ENCODE data around the gene BMP5. TPM values are rescaled to one million over a fixed set of nuclear protein-coding genes. Genes with fewer than 3 reads are reported as not detected.

BMP5 gene
- total RNA-seq, 2 experiments from 2014 or later, result not detected

- Mint-ChIP-seq H3K4me1 (ENCODE audit: low read depth) (no peaks in the 10 kb centered on the region), H3K27ac (no peak overlapping the region), H3K27me3 (ENCODE audit: low read depth) (no peaks in the 10 kb centered on the region), H3K36me3 (ENCODE audit: low read depth) (no peaks in the 10 kb centered on the region), H3K4me3 (no peak overlapping the region), H3K9me3 (peaks cover 7% of the 10 kb centered on the region)
- intact Hi-C loops (cut with micrococcal nuclease), result no loop called here
- CTCF ChIA-PET, result no interaction called here
- no peak for DNase-seq
Observed at GRCh38 chr6:55897346-55897745, 22.0 kb upstream of the BMP5 start.

- no peak overlapping the region for H3K4me3 Mint-ChIP-seq
Observed at GRCh38 chr6:55895972-55896730, 20.8 kb upstream of the BMP5 start.

GRCh38 chr6:55892749-55893357 is 17.5 kb upstream of the BMP5 start:
- H3K27me3 Mint-ChIP-seq (ENCODE audit: low read depth), result no peaks in the 10 kb centered on the region
- H3K4me1 Mint-ChIP-seq (ENCODE audit: low read depth), result no peaks in the 10 kb centered on the region
- H3K9me3 Mint-ChIP-seq, result peaks cover 7% of the 10 kb centered on the region
- no peak overlapping the region for H3K4me3 Mint-ChIP-seq
- H3K36me3 Mint-ChIP-seq (ENCODE audit: low read depth), result no peaks in the 10 kb centered on the region
- no peak overlapping the region for H3K27ac Mint-ChIP-seq
- intact Hi-C loops (cut with micrococcal nuclease), result no loop called here
- no peak for DNase-seq
- CTCF ChIA-PET, result no interaction called here

More at GRCh38 chr6:55895972-55896730, 20.8 kb upstream of the BMP5 start:
- Mint-ChIP-seq H3K27me3 (ENCODE audit: low read depth) (no peaks in the 10 kb centered on the region), H3K36me3 (ENCODE audit: low read depth) (no peaks in the 10 kb centered on the region), H3K4me1 (ENCODE audit: low read depth) (no peaks in the 10 kb centered on the region), H3K27ac (no peak overlapping the region), H3K9me3 (peaks cover 9% of the 10 kb centered on the region)
- CTCF ChIA-PET, result interaction anchor here (0.6 kb wide), 1 partner anchor 220 kb away, joined by 4 read pairs; no protein-coding TSS in a partner anchor
- DNase-seq, result no peak
- intact Hi-C loops (cut with micrococcal nuclease), result no loop called here

GRCh38 chr6:55888917-55889316 is 13.5 kb upstream of the BMP5 start:
- CTCF ChIA-PET, result no interaction called here
- intact Hi-C loops (cut with micrococcal nuclease), result no loop called here
- Mint-ChIP-seq H3K9me3 (peaks cover 4% of the 10 kb centered on the region), H3K4me1 (ENCODE audit: low read depth) (no peaks in the 10 kb centered on the region), H3K27ac (no peak overlapping the region), H3K4me3 (no peak overlapping the region), H3K36me3 (ENCODE audit: low read depth) (no peaks in the 10 kb centered on the region), H3K27me3 (ENCODE audit: low read depth) (no peaks in the 10 kb centered on the region)
- no peak for DNase-seq

- Mint-ChIP-seq H3K27me3 (ENCODE audit: low read depth) (no peaks in the 10 kb centered on the region), H3K4me1 (ENCODE audit: low read depth) (no peaks in the 10 kb centered on the region), H3K4me3 (no peak overlapping the region), H3K9me3 (no peaks in the 10 kb centered on the region), H3K27ac (no peak overlapping the region), H3K36me3 (ENCODE audit: low read depth) (no peaks in the 10 kb centered on the region)
- CTCF ChIA-PET, result interaction anchor here (0.6 kb wide), 1 partner anchor 1153 kb away, joined by 3 read pairs; no protein-coding TSS in a partner anchor
- intact Hi-C loops (cut with micrococcal nuclease), result loop anchor here (2.0 kb wide), 2 partner anchors 270 to 610 kb away; no protein-coding TSS in a partner anchor
- DNase-seq, result no peak
Observed at GRCh38 chr6:55886185-55886836, 10.9 kb upstream of the BMP5 start.

- H3K27me3 Mint-ChIP-seq (ENCODE audit: low read depth), result no peaks in the 10 kb centered on the region
- intact Hi-C loops (cut with micrococcal nuclease), result no loop called here
- H3K36me3 Mint-ChIP-seq (ENCODE audit: low read depth), result no peaks in the 10 kb centered on the region
- H3K9me3 Mint-ChIP-seq, result no peaks in the 10 kb centered on the region
- no peak overlapping the region for H3K4me3 Mint-ChIP-seq
- H3K4me1 Mint-ChIP-seq (ENCODE audit: low read depth), result no peaks in the 10 kb centered on the region
- H3K27ac Mint-ChIP-seq, result no peak overlapping the region
- DNase-seq, result no peak
- CTCF ChIA-PET, result interaction anchor here (1.3 kb wide), 1 partner anchor 430 kb away, joined by 4 read pairs; no protein-coding TSS in a partner anchor
Observed at GRCh38 chr6:55882718-55883569, 7.6 kb upstream of the BMP5 start.

- CTCF ChIA-PET, result no interaction called here
- intact Hi-C loops (cut with micrococcal nuclease), result no loop called here
- Mint-ChIP-seq H3K4me3 (no peak overlapping the region), H3K27ac (no peak overlapping the region), H3K9me3 (no peaks in the 10 kb centered on the region), H3K27me3 (ENCODE audit: low read depth) (no peaks in the 10 kb centered on the region), H3K4me1 (ENCODE audit: low read depth) (no peaks in the 10 kb centered on the region), H3K36me3 (ENCODE audit: low read depth) (no peaks in the 10 kb centered on the region)
- DNase-seq, result no peak
Observed at GRCh38 chr6:55877283-55877682, 1.9 kb upstream of the BMP5 start.

- no peak overlapping the region for H3K27ac Mint-ChIP-seq
- H3K9me3 Mint-ChIP-seq, result no peaks in the 10 kb centered on the region
- DNase-seq, result no peak
- no peaks in the 10 kb centered on the region for H3K36me3 Mint-ChIP-seq (ENCODE audit: low read depth)
- intact Hi-C loops (cut with micrococcal nuclease), result no loop called here
- CTCF ChIA-PET, result no interaction called here
- no peaks in the 10 kb centered on the region for H3K4me1 Mint-ChIP-seq (ENCODE audit: low read depth)
- no peak overlapping the region for H3K4me3 Mint-ChIP-seq
- H3K27me3 Mint-ChIP-seq (ENCODE audit: low read depth), result no peaks in the 10 kb centered on the region
Observed at GRCh38 chr6:55874316-55874715, 1.1 kb downstream of the BMP5 start.

GRCh38 chr6:55872866-55873265 is 2.5 kb downstream of the BMP5 start:
- intact Hi-C loops (cut with micrococcal nuclease), result no loop called here
- Mint-ChIP-seq H3K36me3 (ENCODE audit: low read depth) (no peaks in the 10 kb centered on the region), H3K4me3 (no peak overlapping the region), H3K9me3 (no peaks in the 10 kb centered on the region), H3K4me1 (ENCODE audit: low read depth) (no peaks in the 10 kb centered on the region), H3K27ac (no peak overlapping the region), H3K27me3 (ENCODE audit: low read depth) (no peaks in the 10 kb centered on the region)
- DNase-seq, result no peak
- CTCF ChIA-PET, result no interaction called here

- no peak for DNase-seq
- no peak overlapping the region for H3K4me3 Mint-ChIP-seq
- intact Hi-C loops (cut with micrococcal nuclease), result no loop called here
- no peaks in the 10 kb centered on the region for H3K9me3 Mint-ChIP-seq
- H3K27ac Mint-ChIP-seq, result no peak overlapping the region
- H3K27me3 Mint-ChIP-seq (ENCODE audit: low read depth), result no peaks in the 10 kb centered on the region
- CTCF ChIA-PET, result no interaction called here
- no peaks in the 10 kb centered on the region for H3K36me3 Mint-ChIP-seq (ENCODE audit: low read depth)
- H3K4me1 Mint-ChIP-seq (ENCODE audit: low read depth), result no peaks in the 10 kb centered on the region
Observed at GRCh38 chr6:55870181-55870813, 5.1 kb downstream of the BMP5 start.

GRCh38 chr6:55869674-55870073 is 5.7 kb downstream of the BMP5 start:
- H3K4me3 Mint-ChIP-seq, result no peak overlapping the region
- no peaks in the 10 kb centered on the region for H3K9me3 Mint-ChIP-seq
- H3K36me3 Mint-ChIP-seq (ENCODE audit: low read depth), result no peaks in the 10 kb centered on the region
- no peak overlapping the region for H3K27ac Mint-ChIP-seq
- no peak for DNase-seq
- CTCF ChIA-PET, result interaction anchor here (0.6 kb wide), 1 partner anchor 1260 kb away, joined by 3 read pairs; no protein-coding TSS in a partner anchor
- intact Hi-C loops (cut with micrococcal nuclease), result loop anchor here (5.0 kb wide), 1 partner anchor 673 kb away; no protein-coding TSS in a partner anchor
- H3K27me3 Mint-ChIP-seq (ENCODE audit: low read depth), result no peaks in the 10 kb centered on the region
- no peaks in the 10 kb centered on the region for H3K4me1 Mint-ChIP-seq (ENCODE audit: low read depth)
